AG09319 (cell line): ENCODE data around the gene PLPPR5.

ENCODE experiments used
- DNase-seq: peaks from one replicate; pipeline ENCODE4 v3.0.0-alpha.2; 2010; ENCODE audit warnings: low read depth; ENCODE audit errors: extremely low read depth
- TF ChIP-seq, protein P1 (sequence below): IDR thresholded peaks from 2 replicates; pipeline ENCODE4 v1.5.1; 2011; ENCODE audit warnings: low read depth, mild to moderate bottlenecking, inconsistent platforms, low read length, moderate library complexity

Gene PLPPR5

GRCh38 chr1:98988904-98989555, 15.6 kb downstream of the PLPPR5 start:
- no peak for DNase-seq
- TF ChIP-seq, protein P1, sequence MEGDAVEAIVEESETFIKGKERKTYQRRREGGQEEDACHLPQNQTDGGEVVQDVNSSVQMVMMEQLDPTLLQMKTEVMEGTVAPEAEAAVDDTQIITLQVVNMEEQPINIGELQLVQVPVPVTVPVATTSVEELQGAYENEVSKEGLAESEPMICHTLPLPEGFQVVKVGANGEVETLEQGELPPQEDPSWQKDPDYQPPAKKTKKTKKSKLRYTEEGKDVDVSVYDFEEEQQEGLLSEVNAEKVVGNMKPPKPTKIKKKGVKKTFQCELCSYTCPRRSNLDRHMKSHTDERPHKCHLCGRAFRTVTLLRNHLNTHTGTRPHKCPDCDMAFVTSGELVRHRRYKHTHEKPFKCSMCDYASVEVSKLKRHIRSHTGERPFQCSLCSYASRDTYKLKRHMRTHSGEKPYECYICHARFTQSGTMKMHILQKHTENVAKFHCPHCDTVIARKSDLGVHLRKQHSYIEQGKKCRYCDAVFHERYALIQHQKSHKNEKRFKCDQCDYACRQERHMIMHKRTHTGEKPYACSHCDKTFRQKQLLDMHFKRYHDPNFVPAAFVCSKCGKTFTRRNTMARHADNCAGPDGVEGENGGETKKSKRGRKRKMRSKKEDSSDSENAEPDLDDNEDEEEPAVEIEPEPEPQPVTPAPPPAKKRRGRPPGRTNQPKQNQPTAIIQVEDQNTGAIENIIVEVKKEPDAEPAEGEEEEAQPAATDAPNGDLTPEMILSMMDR: no peak

DNA sequence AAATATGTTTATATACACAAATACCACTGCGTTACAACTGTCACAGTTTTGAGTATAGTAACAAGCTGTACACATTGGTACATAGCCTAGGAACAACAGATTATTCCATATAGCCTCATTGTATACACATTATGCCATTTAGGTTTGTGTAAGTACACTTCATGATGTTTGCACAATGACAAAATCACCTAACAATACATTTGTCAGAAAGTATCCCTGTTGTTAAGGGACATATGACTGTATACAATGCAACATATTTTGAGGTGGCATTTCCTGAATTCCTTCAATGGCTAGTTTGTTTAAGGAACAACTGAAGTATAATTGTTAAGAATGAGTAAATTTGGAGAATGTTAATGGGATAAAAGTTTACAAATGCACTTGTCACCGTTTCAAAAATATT, 19.0 kb downstream of the PLPPR5 start:
- TF ChIP-seq, protein P1: no peak
- no peak for DNase-seq

GRCh38 chr1:98981917-98982513, 22.6 kb downstream of the PLPPR5 start:
- no peak for DNase-seq
- TF ChIP-seq, protein P1: no peak

DNA sequence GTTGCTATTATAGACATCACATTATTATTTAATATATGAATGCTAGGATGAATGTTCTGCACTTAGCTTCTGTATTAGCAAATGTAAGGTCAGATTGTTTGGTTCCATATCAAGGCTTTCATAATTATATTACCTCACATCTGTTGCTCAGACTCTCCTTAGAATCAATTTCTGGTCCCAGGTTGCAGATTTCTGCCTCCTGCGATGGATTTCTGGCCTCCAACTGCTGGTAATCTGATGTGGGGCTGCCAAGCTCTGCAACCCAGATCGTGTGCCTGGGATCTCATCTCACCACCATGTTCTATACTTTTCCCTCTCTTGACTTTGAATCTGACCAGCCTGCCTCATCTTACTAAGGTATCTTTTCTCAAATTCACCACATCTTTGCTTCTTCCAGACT, 25.2 kb downstream of the PLPPR5 start:
- TF ChIP-seq, protein P1: no peak

DNA sequence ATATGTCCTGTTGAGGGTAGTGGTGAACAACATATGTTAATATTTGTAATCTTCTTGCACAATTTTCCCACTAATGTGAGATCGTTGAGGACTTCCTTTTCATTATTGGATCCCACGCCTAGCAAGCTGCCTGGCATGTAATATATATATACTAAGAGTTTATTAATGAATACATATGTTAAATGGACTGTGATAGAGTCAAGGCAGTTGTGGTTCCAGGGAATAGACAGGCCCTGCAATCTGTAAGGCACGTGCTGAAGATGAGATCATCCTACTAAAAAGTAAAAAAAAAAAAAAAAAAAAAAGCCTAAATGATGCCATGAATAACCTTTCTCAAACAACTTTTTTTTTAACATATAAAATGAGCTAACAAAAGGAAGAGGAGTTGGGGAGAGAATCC, 28.9 kb downstream of the PLPPR5 start:
- DNase-seq: no peak
- TF ChIP-seq, protein P1: no peak

More for the DNA sequence above, 25.2 kb downstream of the PLPPR5 start:
- DNase-seq: no peak

- no peak for DNase-seq
- TF ChIP-seq, protein P1: no peak
Observed at GRCh38 chr1:98975113-98975512, 29.5 kb downstream of the PLPPR5 start.

DNA sequence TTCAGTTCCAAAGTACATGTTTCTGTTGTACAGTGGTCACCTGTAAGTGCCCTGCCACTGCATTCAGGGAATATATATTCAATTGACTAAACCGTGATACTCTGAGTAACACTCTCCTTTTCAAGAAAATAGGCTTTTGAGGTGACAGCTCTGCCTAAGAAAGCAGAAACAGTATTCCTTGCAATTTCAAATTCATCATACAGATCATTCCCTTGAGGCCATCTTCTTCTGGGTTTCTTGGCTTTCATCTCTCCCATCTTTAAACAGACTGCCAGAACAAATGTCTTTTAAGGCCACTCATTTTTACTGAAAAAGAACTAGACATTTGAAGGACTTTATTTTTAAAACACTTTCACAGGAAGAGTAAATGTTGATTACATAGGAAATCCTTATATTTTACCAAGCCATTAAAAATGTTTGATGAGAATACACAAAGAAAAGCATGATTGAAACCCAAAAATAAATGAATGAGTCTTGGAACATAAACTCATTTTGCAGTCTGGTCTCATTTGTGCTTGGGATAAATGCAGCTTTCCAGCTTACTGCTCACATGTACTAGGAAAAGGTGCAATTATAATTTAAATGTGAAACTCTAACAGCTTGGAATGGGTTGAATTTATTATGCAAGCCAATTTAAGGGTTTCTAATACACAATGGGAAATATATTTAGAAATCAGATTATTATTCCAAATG, 34.7 kb downstream of the PLPPR5 start:
- no peak for DNase-seq
- TF ChIP-seq, protein P1: no peak
